Fibroblast of pulmonary artery (primary cell): ENCODE results near the gene MAGI1.

Experiments
- DNase-seq: peaks from one replicate; pipeline ENCODE4 v3.0.0-alpha.2; 2010; ENCODE audit warnings: low read depth
- H3K4me3 ChIP-seq: replicated peaks from 2 replicates; pipeline ENCODE4 v1.5.1; 2011; ENCODE audit warnings: low read depth, mild to moderate bottlenecking, control low read depth, low read length, moderate library complexity
- TF ChIP-seq, protein P1 (sequence below): IDR thresholded peaks from 2 replicates; pipeline ENCODE4 v1.5.1; 2011; ENCODE audit warnings: mild to moderate bottlenecking, control low read depth, low read length, inconsistent platforms; ENCODE audit errors: missing control alignments

The MAGI1 gene

DNA sequence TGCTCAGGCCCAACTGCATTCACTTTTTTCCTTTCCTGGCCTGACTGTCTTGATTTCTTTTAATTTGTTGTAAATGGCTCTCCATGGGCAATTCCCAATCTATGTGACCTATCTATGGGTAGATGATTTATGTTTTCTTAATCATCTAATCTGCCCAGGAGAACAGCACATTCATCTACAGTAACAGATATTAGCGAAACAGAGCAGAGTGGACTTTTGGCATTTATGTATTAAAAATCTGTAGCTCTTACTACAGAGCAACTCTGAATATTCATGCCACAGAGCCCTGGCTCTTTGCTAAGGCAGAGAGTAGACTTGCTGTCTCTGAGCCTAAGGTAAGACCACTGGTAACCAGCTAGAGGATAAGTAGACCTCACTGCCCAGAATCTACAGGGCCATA is 676.0 kb downstream of the MAGI1 start:
- no peak for DNase-seq
- H3K4me3 ChIP-seq = no peak overlapping the region
- TF ChIP-seq, protein P1, sequence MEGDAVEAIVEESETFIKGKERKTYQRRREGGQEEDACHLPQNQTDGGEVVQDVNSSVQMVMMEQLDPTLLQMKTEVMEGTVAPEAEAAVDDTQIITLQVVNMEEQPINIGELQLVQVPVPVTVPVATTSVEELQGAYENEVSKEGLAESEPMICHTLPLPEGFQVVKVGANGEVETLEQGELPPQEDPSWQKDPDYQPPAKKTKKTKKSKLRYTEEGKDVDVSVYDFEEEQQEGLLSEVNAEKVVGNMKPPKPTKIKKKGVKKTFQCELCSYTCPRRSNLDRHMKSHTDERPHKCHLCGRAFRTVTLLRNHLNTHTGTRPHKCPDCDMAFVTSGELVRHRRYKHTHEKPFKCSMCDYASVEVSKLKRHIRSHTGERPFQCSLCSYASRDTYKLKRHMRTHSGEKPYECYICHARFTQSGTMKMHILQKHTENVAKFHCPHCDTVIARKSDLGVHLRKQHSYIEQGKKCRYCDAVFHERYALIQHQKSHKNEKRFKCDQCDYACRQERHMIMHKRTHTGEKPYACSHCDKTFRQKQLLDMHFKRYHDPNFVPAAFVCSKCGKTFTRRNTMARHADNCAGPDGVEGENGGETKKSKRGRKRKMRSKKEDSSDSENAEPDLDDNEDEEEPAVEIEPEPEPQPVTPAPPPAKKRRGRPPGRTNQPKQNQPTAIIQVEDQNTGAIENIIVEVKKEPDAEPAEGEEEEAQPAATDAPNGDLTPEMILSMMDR = no peak

GRCh38 chr3:65361448-65361847 is 677.3 kb downstream of the MAGI1 start:
- H3K4me3 ChIP-seq = no peak overlapping the region
- TF ChIP-seq, protein P1 = no peak
- DNase-seq = no peak

DNA sequence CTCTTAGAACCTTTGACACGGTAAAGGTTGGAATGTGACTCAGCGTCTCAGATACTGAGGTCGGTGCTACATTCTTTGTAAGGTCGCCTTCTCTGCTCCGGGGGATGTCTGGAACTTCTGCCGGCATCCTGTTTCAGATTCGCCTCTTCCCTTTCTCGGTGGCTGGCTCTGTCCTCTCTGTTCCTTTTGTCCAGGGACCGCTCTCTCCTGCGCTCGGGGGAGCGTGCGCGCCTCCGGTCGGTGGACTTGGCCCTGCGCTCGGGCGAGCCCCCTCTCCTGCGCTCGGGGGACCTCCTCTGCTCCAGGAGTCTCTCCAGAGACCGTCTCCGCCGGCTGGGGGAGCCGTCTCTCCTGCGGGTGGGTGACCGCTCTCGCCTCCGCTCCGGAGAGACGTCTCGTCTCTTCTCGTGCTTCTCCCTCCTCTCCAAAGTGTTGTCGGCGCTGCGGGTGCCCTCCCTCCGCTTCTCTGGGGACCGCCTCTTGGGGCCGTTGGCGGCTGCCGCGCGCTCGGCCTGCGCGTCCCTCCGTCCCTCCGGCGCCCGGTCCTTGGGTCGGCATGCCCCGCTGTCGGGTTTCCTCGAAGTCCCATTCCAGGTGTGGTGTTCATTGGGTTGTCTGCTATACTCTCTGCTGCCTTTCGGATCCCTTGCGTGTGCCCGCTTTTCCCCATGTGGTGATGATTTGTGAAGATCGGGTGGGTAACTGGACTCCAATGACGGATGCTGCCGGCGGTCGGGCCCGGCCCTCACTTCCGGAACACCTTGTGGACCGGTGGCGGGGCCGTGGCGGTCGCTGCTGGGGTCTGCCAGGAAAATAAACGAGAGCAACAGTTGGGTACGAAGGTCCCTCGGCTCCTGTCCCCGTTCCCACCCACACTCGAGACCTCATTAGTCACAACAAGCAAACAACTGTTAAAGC is 682.1 kb downstream of the MAGI1 start:
- H3K4me3 ChIP-seq = peak overlapping the region; percentile 36
- TF ChIP-seq, protein P1 = no peak
- no peak for DNase-seq

GRCh38 chr3:65354880-65355279 is 683.8 kb downstream of the MAGI1 start:
- TF ChIP-seq, protein P1 = no peak
- H3K4me3 ChIP-seq = no peak overlapping the region
- no peak for DNase-seq

DNA sequence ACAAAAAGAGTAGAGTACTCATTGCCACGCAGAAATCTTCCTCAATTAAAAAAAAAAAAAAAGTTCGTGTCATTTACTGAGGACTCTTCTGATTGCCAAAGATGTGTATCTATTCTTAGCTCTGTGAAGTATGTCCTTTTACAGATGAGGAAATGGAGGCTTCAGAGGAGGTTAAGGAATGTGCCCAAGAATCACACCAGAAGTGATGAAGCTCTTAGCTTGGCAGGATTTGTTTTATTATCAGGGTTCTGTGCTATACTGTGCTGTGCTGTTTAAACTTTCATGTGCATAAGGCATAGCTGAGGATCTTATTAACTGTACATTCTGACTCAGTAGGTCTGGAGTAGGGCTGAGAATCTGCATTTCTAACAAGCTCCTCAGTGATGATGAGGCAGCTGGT is 685.8 kb downstream of the MAGI1 start:
- TF ChIP-seq, protein P1 = no peak
- no peak overlapping the region for H3K4me3 ChIP-seq
- DNase-seq = no peak

- DNase-seq = no peak
- TF ChIP-seq, protein P1 = no peak
- no peak overlapping the region for H3K4me3 ChIP-seq
Measured at GRCh38 chr3:65351753-65352152, 687.0 kb downstream of the MAGI1 start.
